NT2/D1 (cell line): ENCODE results near the gene INPP1.

ENCODE experiments used
- DNase-seq: peaks from one replicate; pipeline ENCODE4 v3.0.0-alpha.2; 2011; ENCODE audit warnings: low read depth, low spot score
- H3K27me3 ChIP-seq: 2 replicates; pipeline ENCODE4 v1.6.0; 2011; ENCODE audit warnings: mild to moderate bottlenecking; ENCODE audit not compliant: insufficient read length, insufficient read depth
- H3K36me3 ChIP-seq: 2 replicates; pipeline ENCODE4 v1.6.1; 2011; ENCODE audit warnings: mild to moderate bottlenecking, low read length, mixed read lengths; ENCODE audit not compliant: insufficient read depth, insufficient read length
- H3K4me1 ChIP-seq: 2 replicates; pipeline ENCODE4 v1.5.1; 2011; ENCODE audit not compliant: insufficient read depth, insufficient read length
- H3K4me3 ChIP-seq: 2 replicates; pipeline ENCODE4 v1.5.1; 2011; ENCODE audit warnings: low read depth; ENCODE audit not compliant: insufficient read length
- H3K9ac ChIP-seq: 2 replicates; pipeline ENCODE4 v1.6.0; 2011; ENCODE audit warnings: low read depth; ENCODE audit not compliant: insufficient read length
- H3K9me3 ChIP-seq: 2 replicates; pipeline ENCODE4 v1.5.1; 2011; ENCODE audit warnings: mild to moderate bottlenecking, low read length; ENCODE audit not compliant: insufficient read depth
- SUZ12 ChIP-seq: IDR thresholded peaks from 2 replicates; pipeline ENCODE4 v1.6.1; 2011; ENCODE audit not compliant: insufficient read length, insufficient read depth; ENCODE audit errors: extremely low read depth
- YY1 ChIP-seq: IDR thresholded peaks from 2 replicates; pipeline ENCODE4 v1.6.1; 2011; ENCODE audit not compliant: insufficient read length, insufficient read depth
- ZNF274 ChIP-seq: IDR thresholded peaks from 2 replicates; pipeline ENCODE4 v1.6.1; 2011; ENCODE audit warnings: mild to moderate bottlenecking, low read depth, low read length

INPP1 gene

DNA sequence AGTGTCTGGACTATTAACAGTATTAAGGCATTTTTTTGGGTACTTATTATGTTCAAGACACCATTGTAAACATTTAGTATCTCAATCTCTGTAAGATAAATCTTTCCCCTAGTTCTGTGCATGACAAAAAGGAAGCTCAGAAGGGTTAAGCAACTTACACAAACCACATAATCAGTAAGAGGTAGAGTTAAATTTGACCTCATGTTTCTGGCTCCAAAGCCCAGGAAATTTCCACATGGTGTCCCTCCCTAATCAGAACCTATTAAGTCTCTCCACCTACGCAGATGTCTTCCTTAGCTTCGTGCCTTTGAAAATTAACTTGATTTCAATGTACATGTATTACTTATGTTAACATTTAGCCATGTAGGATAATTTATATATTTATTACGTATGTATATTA lies 66.8 kb downstream of the INPP1 start:
- DNase-seq = no peak
- Histone ChIP-seq H3K36me3 (no peaks in the 10 kb centered on the region), H3K27me3 (peaks cover 59% of the 10 kb centered on the region), H3K4me3 (no peak overlapping the region), H3K4me1 (peaks cover 5% of the 10 kb centered on the region), H3K9ac (no peak overlapping the region), H3K9me3 (peaks cover 6% of the 10 kb centered on the region; the same call in 1 of the 2 replicates)
- TF ChIP-seq YY1 (no peak), SUZ12 (no peak), ZNF274 (no peak)

DNA sequence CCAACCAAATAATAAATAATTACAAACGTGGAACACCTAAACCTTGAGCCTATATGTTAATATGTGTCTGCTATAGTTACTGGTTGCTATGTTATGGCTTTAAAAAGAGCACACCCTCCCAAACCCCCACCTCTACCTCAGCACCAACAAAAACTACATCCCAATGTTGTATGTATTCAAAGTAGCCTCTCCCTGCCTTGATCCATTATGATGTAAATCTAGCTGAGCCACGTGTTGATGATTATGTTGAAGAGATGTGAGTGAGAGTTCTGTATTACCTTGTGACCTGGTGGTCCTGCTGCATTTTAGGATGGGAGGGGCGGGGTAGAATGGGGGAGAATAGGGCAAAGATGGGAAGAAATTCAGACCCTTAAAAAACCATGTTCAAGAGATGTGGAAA lies 69.6 kb downstream of the INPP1 start:
- peaks cover 3% of the 10 kb centered on the region for H3K4me1 ChIP-seq
- no peaks in the 10 kb centered on the region for H3K9me3 ChIP-seq
- no peaks in the 10 kb centered on the region for H3K36me3 ChIP-seq
- H3K4me3 ChIP-seq = no peak overlapping the region
- peaks cover 31% of the 10 kb centered on the region for H3K27me3 ChIP-seq
- no peak for DNase-seq
- no peak overlapping the region for H3K9ac ChIP-seq
- TF ChIP-seq YY1 (no peak), ZNF274 (no peak), SUZ12 (no peak)

DNA sequence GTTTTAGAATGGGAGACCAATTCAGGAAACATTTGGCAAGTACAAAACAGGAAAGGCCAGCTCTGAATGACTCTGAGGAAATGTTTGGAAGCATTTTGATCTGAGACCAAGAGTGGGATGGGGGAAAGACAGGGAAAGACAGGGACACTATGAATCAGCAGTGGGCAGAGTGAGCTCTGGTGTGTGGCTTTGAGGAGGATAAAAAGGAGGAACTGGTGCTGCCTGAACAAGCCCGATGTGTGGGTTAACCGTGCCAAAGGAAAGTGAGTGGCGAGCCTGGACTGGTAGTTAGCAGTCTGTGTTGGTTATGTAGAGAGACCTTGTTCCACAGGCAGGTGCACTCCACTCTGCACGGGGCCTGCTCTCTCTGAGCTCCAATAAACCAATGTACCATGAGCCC lies 70.0 kb downstream of the INPP1 start:
- H3K9me3 ChIP-seq = no peaks in the 10 kb centered on the region

DNA sequence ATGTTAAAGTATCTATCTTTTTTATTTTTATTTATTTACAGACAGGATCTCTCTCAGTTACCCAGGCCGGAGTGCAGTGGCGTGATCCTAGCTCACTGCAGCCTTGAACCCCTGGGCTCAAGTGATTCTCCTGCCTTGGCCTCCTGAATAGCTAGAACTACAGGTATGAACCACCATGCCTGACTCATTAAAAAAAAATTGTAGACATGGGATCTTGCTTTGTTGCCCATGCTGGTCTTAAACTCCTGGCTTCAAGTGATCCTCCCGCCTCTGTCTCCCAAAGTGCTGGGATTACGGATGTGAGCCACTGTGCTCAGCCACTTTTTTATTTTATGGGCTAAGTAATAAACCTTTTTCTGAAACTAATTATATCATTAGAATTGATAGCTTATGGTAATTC lies 71.9 kb downstream of the INPP1 start:
- Histone ChIP-seq H3K9me3 (no peaks in the 10 kb centered on the region), H3K9ac (no peak overlapping the region), H3K36me3 (no peaks in the 10 kb centered on the region), H3K4me3 (no peak overlapping the region), H3K4me1 (peaks cover 3% of the 10 kb centered on the region), H3K27me3 (peaks cover 9% of the 10 kb centered on the region)
- TF ChIP-seq SUZ12 = no peak
- TF ChIP-seq ZNF274 = no peak
- no peak for TF ChIP-seq YY1
- no peak for DNase-seq

More for the DNA sequence above, 70.0 kb downstream of the INPP1 start:
- Histone ChIP-seq H3K4me3 (no peak overlapping the region), H3K4me1 (peaks cover 3% of the 10 kb centered on the region), H3K27me3 (peaks cover 27% of the 10 kb centered on the region), H3K9ac (no peak overlapping the region), H3K36me3 (no peaks in the 10 kb centered on the region)
- DNase-seq = no peak
- TF ChIP-seq SUZ12 (no peak), ZNF274 (no peak), YY1 (no peak)

DNA sequence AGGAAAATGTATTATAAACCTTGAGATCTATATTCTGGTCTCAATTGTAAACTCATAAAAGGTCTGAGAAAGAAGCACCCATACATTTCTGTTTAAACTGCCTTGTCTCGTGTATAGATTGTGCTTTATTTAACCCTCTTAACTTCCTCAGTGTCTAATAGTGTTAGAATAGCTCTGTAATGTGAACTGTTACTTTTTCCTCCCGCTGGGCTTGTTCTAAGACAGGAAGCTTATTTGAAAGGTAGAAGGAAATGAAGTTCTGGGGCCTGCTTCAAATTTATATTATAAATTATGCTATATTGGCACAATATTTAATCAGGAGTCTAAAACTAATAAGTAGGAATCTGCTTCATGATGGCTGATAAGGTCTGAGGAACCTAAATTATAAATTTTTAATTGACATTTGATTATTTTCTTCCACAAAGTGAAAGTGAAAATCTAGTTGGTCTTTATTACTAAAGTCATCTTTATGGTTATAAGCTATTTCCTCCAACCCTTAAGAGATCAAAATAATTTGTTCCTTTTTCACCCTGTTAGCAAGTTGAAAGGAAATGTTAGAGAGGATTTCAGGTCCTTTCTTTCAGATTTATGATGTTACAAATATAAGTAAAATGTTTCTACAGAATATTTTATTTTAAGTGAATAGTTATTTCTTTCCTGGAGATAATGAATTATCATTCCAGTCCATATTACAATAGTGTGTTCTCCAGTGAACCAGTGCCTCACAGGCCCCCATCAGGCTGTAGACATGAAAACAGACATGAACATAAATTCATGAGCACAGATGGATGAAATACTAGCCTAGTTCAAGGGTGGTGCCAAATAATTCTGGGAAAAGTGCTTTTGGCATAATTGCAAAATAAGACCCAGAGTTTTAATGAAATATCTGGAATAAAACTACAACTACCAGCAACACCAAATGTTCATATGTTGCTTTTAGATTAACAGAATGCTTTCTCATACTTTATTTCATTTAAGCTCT lies 72.7 kb downstream of the INPP1 start:
- no peak for DNase-seq
- TF ChIP-seq YY1 (no peak), SUZ12 (no peak), ZNF274 (no peak)
- peaks cover 3% of the 10 kb centered on the region for H3K4me1 ChIP-seq
- H3K9me3 ChIP-seq = no peaks in the 10 kb centered on the region
- no peaks in the 10 kb centered on the region for H3K36me3 ChIP-seq
- H3K27me3 ChIP-seq = peaks cover 2% of the 10 kb centered on the region
- no peak overlapping the region for H3K4me3 ChIP-seq
- no peak overlapping the region for H3K9ac ChIP-seq

DNA sequence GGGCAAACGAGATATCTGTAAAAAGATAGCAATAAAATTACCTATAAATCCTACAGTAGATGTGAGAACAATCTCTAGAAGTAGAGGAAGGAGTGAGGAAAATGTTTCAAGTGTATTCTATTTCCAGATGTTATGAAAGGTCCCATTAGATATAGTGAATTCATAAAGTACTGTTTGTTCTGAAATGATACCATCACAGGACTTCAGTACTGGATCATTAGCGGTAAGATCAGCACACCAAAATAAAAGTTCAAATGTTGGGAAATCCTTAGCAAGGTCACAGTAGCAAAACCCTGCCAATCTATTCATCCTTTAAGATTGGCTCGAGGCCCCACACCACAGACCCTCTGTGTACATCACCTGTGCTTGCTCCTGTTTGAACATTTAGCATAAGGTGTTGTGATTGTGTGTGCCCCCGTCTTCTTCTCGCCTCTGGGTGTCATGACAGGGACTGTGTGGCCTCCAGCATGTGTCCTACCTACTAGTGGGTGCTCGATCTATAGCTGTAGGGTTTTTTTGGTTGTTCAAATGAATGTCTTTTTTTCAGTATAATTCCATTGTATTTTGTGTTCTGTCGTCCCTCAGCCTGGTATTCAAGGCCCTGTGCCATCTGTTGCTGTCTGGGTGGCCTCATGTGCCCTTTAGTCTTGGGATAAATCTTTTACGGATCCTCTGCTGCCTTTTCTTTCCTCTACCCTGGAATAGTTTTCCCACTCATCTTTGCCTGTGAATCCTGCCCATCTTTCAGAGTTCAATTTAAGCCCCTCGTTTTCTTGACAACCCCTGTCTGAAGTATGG lies 73.9 kb downstream of the INPP1 start:
- no peak overlapping the region for H3K4me3 ChIP-seq
- no peaks in the 10 kb centered on the region for H3K27me3 ChIP-seq
- no peak overlapping the region for H3K9ac ChIP-seq
- no peak for TF ChIP-seq SUZ12
- no peak for TF ChIP-seq YY1
- TF ChIP-seq ZNF274 = no peak
- H3K4me1 ChIP-seq = peaks cover 3% of the 10 kb centered on the region
- no peaks in the 10 kb centered on the region for H3K9me3 ChIP-seq
- no peak for DNase-seq
- H3K36me3 ChIP-seq = no peaks in the 10 kb centered on the region

DNA sequence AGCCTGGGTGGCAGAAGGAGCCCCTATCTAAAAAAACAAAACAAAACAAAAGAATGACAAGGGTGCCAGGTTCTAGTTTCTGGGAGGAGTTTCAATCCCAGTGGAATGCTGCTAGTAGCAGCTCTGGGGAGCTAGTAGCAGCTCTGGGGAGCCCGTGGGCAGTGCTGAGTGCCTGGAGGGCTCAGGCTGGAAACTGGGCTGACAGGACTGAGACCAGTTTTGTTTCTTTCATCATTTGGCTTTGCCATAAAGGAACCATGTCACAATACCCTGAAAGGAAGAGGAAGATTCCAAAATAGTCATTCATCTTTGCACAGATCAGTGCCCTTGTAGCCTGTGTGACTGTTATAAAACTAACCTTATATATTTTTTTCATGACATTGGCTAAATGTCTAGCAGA lies 75.3 kb downstream of the INPP1 start:
- Histone ChIP-seq H3K27me3 (no peaks in the 10 kb centered on the region), H3K36me3 (no peaks in the 10 kb centered on the region), H3K4me3 (no peak overlapping the region), H3K9ac (no peak overlapping the region), H3K9me3 (no peaks in the 10 kb centered on the region), H3K4me1 (no peaks in the 10 kb centered on the region)
- TF ChIP-seq ZNF274 (no peak), YY1 (no peak), SUZ12 (no peak)
- no peak for DNase-seq
